Esophagus muscularis mucosa (tissue), 4 donors: ENCODE results near the gene LBP.

Experiments
- EP300 ChIP-seq: sonication (generic); formaldehyde crosslinking; IDR thresholded peaks from one replicate; pipeline ENCODE4 v1.6.1; 2017; ENCODE audit warnings: antibody characterized with exemption
- POLR2AphosphoS5 ChIP-seq, 2 donors: sonication (generic); formaldehyde crosslinking; IDR thresholded peaks; one replicate each; pipeline ENCODE4 v1.6.1; 2017; ENCODE audit warnings: antibody characterized with exemption in 2 of 2
- TF ChIP-seq, protein P1 (sequence below), 3 experiments: fragments of 200-600 bp in 2 of 3; fragments of 450-650 bp in 1 of 3; sonication (generic) in 2 of 3; IDR thresholded peaks; one replicate each; pipeline ENCODE4 v1.5.1; 2017 to 2019; ENCODE audit warnings: antibody characterized with exemption in 3 of 3, mild to moderate bottlenecking in 2 of 3, moderate library complexity in 1 of 3

DNA sequence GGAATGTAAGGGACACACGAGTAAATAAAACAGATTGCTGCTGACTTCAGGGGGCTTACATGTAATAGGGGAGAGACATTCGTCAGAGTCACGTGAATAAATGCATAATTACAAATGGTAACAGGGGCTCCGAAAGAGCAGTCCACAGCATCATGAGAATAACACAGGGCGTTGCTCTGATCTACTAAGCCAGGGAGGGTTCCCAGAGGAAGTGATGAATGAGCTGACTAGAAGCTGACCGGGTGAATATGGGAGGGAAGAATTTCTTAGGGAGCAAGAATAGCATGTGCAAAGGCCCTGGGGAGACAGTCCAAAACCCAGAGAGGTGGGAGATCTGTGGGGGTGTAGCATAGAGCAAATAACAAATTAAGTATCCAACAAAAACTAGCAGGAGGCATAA lies 39.9 kb upstream of the LBP start:
- TF ChIP-seq, protein P1, sequence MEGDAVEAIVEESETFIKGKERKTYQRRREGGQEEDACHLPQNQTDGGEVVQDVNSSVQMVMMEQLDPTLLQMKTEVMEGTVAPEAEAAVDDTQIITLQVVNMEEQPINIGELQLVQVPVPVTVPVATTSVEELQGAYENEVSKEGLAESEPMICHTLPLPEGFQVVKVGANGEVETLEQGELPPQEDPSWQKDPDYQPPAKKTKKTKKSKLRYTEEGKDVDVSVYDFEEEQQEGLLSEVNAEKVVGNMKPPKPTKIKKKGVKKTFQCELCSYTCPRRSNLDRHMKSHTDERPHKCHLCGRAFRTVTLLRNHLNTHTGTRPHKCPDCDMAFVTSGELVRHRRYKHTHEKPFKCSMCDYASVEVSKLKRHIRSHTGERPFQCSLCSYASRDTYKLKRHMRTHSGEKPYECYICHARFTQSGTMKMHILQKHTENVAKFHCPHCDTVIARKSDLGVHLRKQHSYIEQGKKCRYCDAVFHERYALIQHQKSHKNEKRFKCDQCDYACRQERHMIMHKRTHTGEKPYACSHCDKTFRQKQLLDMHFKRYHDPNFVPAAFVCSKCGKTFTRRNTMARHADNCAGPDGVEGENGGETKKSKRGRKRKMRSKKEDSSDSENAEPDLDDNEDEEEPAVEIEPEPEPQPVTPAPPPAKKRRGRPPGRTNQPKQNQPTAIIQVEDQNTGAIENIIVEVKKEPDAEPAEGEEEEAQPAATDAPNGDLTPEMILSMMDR (IDR thresholded peaks at IDR 0.05), result no peak
- TF ChIP-seq POLR2AphosphoS5 (IDR thresholded peaks at IDR 0.05) (no peak), EP300 (no peak)
